ENCODE measurements around the gene SLAMF8.
A peak's percentile ranks its signal among the peaks of the same experiment; 100 is the strongest.

The SLAMF8 gene

GRCh38 chr1:159841749-159842148 is 15.1 kb downstream of the SLAMF8 start:
- ChIA-PET CTCF (no interaction called here), POLR2A (ENCODE audit: low non-redundant PET) (no interaction called here)
- no peak overlapping the region for H3K27ac ChIP-seq
- TF ChIP-seq CTCF (conservative IDR thresholded peaks at IDR 0.05; ENCODE audit: low read depth) = no peak
- DNase-seq (ENCODE audit: low spot score) = no peak

- no peak for TF ChIP-seq CTCF (conservative IDR thresholded peaks at IDR 0.05; ENCODE audit: low read depth)
- POLR2A ChIA-PET (ENCODE audit: low non-redundant PET) = no interaction called here
- CTCF ChIA-PET = no interaction called here
- no peak overlapping the region for H3K27ac ChIP-seq
- no peak for DNase-seq (ENCODE audit: low spot score)
Observed at GRCh38 chr1:159843459-159843858, 16.8 kb downstream of the SLAMF8 start.

DNA sequence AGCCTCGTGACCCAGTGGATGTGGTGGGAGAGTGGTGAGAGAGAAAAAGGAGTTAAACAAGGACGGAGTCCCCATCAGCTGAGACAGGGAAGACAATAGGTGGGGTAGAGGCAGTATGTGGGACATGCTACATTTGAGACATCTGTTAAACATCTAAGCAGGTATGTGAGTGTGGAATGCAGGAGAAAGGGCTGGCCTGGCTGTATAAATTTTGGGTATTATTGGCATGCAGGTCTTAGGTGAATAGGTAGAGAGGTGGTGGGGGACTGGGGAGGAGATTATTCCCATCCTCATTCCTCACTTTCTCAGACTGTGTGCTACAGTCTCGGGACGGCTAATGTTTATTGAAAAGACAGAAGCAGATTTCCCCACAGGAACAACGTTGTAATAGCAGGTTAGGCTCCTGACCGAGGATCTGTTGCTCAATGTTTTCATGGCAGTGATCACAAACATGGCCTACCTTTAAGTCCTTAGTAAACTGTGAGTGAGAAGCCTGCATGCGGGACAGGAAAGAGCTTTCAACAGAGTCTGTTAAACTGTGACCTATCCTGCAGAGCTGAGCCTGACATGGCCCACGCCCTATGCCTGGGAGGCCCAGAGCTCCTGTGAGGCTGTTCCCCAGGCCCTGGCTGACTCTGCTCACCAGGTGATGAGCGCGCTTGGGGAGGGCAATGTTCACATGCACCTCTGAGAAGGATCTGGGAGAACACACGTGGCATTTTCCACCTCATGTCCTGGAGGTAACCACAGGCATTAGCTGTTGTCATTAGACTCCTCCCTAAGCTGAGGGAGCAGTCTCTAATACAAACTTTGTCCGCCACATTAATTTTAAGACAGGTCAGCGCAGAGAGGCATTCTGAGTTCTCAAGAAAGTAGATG is 19.3 kb downstream of the SLAMF8 start:
- TF ChIP-seq CTCF (conservative IDR thresholded peaks at IDR 0.05; ENCODE audit: low read depth) = no peak
- DNase-seq (ENCODE audit: low spot score) = no peak
- no peak overlapping the region for H3K27ac ChIP-seq
- ChIA-PET POLR2A (ENCODE audit: low non-redundant PET) (no interaction called here), CTCF (no interaction called here)

DNA sequence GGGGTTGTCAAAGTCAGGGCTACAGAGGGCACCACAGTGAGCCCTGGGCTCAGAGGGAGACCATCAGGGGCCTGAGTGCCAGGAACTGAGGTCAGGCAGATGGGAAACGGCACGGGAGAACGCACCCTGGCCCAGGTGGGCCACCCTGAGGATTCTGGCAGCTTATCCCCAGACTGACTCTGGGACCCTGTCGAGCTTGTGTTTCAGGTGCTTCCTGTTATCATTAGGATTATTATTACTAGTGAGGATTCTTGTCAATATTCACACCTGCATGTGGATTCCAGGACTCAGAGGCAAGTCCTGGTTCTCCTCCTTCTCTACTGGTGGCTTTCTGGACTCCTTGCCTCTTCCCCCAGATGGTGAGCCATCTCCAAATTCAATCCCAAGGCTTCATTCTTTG is 20.6 kb downstream of the SLAMF8 start:
- no peak overlapping the region for H3K27ac ChIP-seq
- no peak for DNase-seq (ENCODE audit: low spot score)
- TF ChIP-seq CTCF (conservative IDR thresholded peaks at IDR 0.05; ENCODE audit: low read depth) = no peak
- POLR2A ChIA-PET (ENCODE audit: low non-redundant PET) = no interaction called here
- CTCF ChIA-PET = no interaction called here

DNA sequence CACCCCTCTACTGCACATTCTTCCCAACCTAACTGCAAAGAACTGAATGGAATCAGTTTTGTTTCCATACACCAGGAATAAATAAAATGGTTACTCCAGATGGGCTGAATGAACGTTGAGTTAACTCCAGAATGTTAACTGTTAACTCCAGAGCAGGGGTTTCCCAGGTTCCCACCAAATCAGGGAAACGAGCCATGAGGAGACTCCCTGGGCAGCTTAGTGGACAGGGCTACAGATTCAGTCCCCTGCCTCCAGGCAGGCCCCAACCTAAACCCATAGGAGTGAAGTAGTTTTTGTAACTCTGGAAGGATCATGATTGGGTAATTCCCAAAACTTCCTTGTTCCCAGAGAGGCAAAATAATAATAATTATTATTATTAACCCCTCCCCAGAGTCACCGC is 21.7 kb downstream of the SLAMF8 start:
- CTCF ChIA-PET = interaction anchor here (0.6 kb wide), 1 partner anchor 65 kb away, joined by 3 read pairs; no protein-coding TSS in a partner anchor
- POLR2A ChIA-PET (ENCODE audit: low non-redundant PET) = no interaction called here
- H3K27ac ChIP-seq = peak overlapping the region; percentile 51; the same call in 1 of the 2 replicates
- DNase-seq (ENCODE audit: low spot score) = no peak
- TF ChIP-seq CTCF (conservative IDR thresholded peaks at IDR 0.05; ENCODE audit: low read depth) = no peak

GRCh38 chr1:159849626-159850366 is 23.1 kb downstream of the SLAMF8 start:
- DNase-seq (ENCODE audit: low spot score) = no peak
- H3K27ac ChIP-seq = peak overlapping the region; percentile 35; the same call in 1 of the 2 replicates
- no peak for TF ChIP-seq CTCF (conservative IDR thresholded peaks at IDR 0.05; ENCODE audit: low read depth)
- ChIA-PET POLR2A (ENCODE audit: low non-redundant PET) (no interaction called here), CTCF (interaction anchor here (0.7 to 1.1 kb wide), 2 partner anchors 20 to 43 kb away, joined by 3 read pairs; no protein-coding TSS in a partner anchor)

Data from RWPE1 (cell line).